Glomerular visceral epithelial cell (primary cell): ENCODE results near the gene ZMPSTE24.
"Not testable (repeated sequence)": the region's sequence is repeated elsewhere in the genome, so short reads cannot be mapped to it uniquely, and the experiment has no call there.

Experiments used
- DNase-seq: peaks from one replicate; pipeline ENCODE4 v3.0.0-alpha.2; 2016; ENCODE audit errors: extremely low spot score

The ZMPSTE24 gene

GRCh38 chr1:40318476-40318875 lies 60.4 kb downstream of the ZMPSTE24 start:
- DNase-seq = no peak

- no peak for DNase-seq
These were observed 61.1 kb downstream of the ZMPSTE24 start for GRCh38 chr1:40318970-40319621.

GRCh38 chr1:40331403-40331802 lies 73.4 kb downstream of the ZMPSTE24 start:
- DNase-seq = not testable (repeated sequence)

- DNase-seq = no peak
These were observed 74.7 kb downstream of the ZMPSTE24 start for GRCh38 chr1:40332695-40333094.

GRCh38 chr1:40337443-40337842 lies 79.4 kb downstream of the ZMPSTE24 start:
- DNase-seq = no peak

GRCh38 chr1:40338745-40339419 lies 80.8 kb downstream of the ZMPSTE24 start:
- peak; percentile 88 for DNase-seq

- no peak for DNase-seq
These were observed 81.6 kb downstream of the ZMPSTE24 start for GRCh38 chr1:40339420-40340323.

GRCh38 chr1:40341491-40342380 lies 83.7 kb downstream of the ZMPSTE24 start:
- DNase-seq = no peak

GRCh38 chr1:40342381-40342717 lies 84.3 kb downstream of the ZMPSTE24 start:
- DNase-seq = not testable (repeated sequence)
